ENCODE results near the gene ATP6V0B.

Gene ATP6V0B

GRCh38 chr1:43969746-43970466 lies 4.9 kb upstream of the ATP6V0B start, which contains the start of gene DPH2:
Gene DPH2, plus strand, starts transcription at chr1:43970010. Its CDS starts 166 bp downstream, at chr1:43970176.
- peak; percentile 98 for DNase-seq

- no peak for DNase-seq
Measured at GRCh38 chr1:43970502-43970901, 4.3 kb upstream of the ATP6V0B start.

GRCh38 chr1:43970911-43971310 lies 3.8 kb upstream of the ATP6V0B start:
- no peak for DNase-seq

GRCh38 chr1:43971336-43971980 lies 3.3 kb upstream of the ATP6V0B start:
- no peak for DNase-seq

GRCh38 chr1:43973981-43974442 lies 748 bp upstream of the ATP6V0B start:
- no peak for DNase-seq

- DNase-seq, result peak; percentile 35
Measured at GRCh38 chr1:43975249-43975961, 645 bp downstream of the ATP6V0B start.

- DNase-seq, result no peak
Measured at GRCh38 chr1:43976045-43976444, 1.3 kb downstream of the ATP6V0B start.

GRCh38 chr1:43976890-43977289 lies 2.1 kb downstream of the ATP6V0B start:
- no peak for DNase-seq

- no peak for DNase-seq
Measured at GRCh38 chr1:43977376-43978263, 2.9 kb downstream of the ATP6V0B start.

GRCh38 chr1:43978264-43978550 lies 3.4 kb downstream of the ATP6V0B start:
- no peak for DNase-seq

GRCh38 chr1:43978551-43979260 lies 3.9 kb downstream of the ATP6V0B start, which contains the start of gene B4GALT2:
Gene B4GALT2, plus strand, starts transcription at chr1:43979210. Its CDS starts 1,951 bp downstream, at chr1:43981161.
- peak; percentile 69 for DNase-seq

- DNase-seq, result no peak
Measured at GRCh38 chr1:43979261-43979527, 4.4 kb downstream of the ATP6V0B start.

- peak; percentile 73 for DNase-seq
Measured at GRCh38 chr1:43979528-43980254, 4.9 kb downstream of the ATP6V0B start.

GRCh38 chr1:43980255-43981134 lies 5.7 kb downstream of the ATP6V0B start:
- DNase-seq, result no peak

- no peak for DNase-seq
Measured at GRCh38 chr1:43981135-43981491, 6.4 kb downstream of the ATP6V0B start.

GRCh38 chr1:43981636-43982035 lies 6.9 kb downstream of the ATP6V0B start:
- no peak for DNase-seq

GRCh38 chr1:43982241-43982640 lies 7.5 kb downstream of the ATP6V0B start:
- no peak for DNase-seq

- DNase-seq, result no peak
Measured at GRCh38 chr1:43982808-43983207, 8.0 kb downstream of the ATP6V0B start.

GRCh38 chr1:43983253-43983899 lies 8.6 kb downstream of the ATP6V0B start:
- no peak for DNase-seq

GRCh38 chr1:43984855-43985254 lies 10.1 kb downstream of the ATP6V0B start:
- no peak for DNase-seq

All from activated CD4-positive, alpha-beta T cell treated with anti-CD3 and anti-CD28 coated beads, Interleukin-10, Interleukin-2, amounts not matched to agents 100 ng/mL and 50 ng/mL, durations not matched to agents 16 hours and 8 hours (primary cell).